Activated CD8-positive, alpha-beta memory T cell treated with anti-CD3 and anti-CD28 coated beads, Interleukin-2, amount 50 U/mL, for 48 hours (primary cell): ENCODE data around the gene MGAT3.

ENCODE experiments used
- DNase-seq: peaks from one replicate; pipeline ENCODE4 v3.0.0-alpha.2; 2020

Gene MGAT3

GRCh38 chr22:39429186-39429585, 27.6 kb upstream of the MGAT3 start:
- no peak for DNase-seq

- DNase-seq = no peak
Measured at GRCh38 chr22:39429916-39430575, 26.8 kb upstream of the MGAT3 start.

DNA sequence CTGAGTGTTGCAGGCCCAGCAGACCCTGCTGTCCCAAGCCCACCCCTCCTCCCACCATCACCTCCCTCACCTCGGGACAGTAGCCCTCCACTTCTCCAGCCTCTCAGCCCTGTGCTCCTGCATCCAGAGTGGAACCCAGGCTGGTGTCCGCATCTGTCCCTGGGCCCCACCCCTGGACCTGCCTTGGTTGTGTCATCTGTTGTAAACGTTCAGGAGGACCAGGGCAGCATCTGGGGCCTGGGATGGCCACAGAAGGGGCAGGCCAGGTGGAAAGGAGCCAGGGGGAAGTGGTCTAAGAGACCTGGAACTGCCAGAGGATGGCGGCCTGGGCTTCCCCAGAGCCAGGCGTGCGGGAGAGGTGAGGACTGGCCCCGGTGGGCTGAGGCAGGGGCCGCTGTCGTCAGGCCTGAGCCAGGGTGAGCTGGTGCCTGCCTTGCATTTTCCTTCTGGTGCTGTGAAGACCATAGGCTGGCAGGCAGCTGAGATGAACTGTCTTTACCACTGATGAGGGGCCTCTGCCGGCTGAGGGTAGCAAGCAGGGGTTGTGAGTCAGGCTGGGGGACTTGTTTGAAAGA, 26.1 kb upstream of the MGAT3 start:
- DNase-seq = no peak

GRCh38 chr22:39431216-39431801, 25.5 kb upstream of the MGAT3 start:
- DNase-seq = no peak

DNA sequence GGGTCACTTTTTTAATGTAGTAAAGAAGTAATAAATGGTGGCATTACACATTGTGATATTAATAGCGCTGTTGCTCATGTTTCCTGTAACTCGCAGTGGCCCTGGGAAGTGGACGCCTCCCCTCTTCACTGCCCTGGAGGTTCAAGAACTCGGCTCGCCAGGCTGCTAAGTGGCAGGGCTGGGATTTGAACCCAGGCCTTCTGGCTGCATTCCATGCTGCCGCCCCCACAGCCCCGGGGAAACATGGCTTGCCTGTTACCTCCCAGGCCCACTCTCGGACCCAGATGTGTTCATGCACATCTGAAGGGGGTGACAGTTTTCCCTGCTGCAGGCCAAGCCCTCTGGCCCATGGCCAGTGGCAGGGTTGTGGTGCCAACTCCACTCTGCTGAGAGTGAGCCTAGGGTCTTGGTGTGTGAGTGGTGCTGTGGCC, 25.0 kb upstream of the MGAT3 start:
- no peak for DNase-seq

GRCh38 chr22:39432361-39432811, 24.4 kb upstream of the MGAT3 start:
- no peak for DNase-seq

- no peak for DNase-seq
Measured at GRCh38 chr22:39433476-39434242, 23.2 kb upstream of the MGAT3 start.

DNA sequence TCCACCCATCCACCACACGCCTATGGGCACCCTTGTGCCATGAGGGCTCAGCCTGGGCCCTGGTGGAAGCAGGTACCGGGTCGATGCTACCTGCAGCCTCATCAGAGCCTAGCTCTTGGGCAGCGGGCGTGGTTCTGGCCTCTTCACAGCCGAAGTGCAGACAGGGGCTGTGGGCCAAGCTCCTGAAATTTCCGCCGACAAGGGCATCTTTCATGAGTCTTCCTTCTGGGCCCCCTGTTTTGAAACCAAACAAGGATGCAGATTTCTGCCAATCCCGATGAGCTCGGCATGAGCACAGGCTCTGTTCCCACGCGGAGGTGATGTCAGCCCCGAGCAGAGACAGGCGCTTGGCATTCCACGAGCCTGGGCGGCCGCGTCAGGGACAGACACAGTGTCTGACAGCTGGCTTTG, 22.6 kb upstream of the MGAT3 start:
- no peak for DNase-seq

DNA sequence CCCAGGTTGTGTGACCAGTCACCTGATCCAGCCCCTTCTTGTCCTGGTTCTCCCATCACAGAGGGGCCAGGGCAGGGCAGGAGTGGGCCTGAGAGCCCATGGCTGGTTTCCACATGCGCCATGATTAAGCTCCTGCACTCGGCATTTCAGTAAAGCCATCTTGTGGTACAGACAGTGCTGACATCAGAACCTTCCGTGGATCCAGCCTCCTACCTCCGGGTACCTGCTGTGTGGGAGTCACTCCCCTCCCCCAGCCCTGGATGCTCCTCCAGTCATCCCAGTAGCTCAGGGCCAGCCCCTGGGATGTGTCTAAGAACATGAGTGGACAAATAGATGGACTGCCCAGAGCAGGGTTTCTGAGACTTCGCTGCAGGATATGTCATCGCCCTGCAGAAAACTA, 22.1 kb upstream of the MGAT3 start:
- DNase-seq = no peak

DNA sequence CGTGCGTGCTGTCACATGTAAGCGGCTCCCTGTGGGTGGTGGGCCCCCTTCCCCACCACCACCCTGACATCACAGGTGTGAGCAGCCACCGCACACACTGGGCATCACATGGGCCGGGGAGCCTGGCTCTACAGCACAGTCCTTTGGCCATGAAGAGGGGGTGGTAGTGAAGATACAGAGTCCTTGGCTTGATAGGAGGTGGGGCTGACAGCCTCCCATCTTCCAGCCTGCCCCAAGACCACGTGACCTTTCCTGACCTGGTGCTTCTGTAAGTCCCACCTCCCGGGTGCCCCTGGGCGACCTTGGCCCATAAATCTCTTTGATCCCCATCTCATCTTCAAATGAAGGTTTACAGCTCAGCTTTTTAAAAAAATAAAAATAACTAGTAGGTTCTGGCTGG, 21.2 kb upstream of the MGAT3 start:
- DNase-seq = no peak

- DNase-seq = no peak
Measured at GRCh38 chr22:39437791-39438704, 18.8 kb upstream of the MGAT3 start.

DNA sequence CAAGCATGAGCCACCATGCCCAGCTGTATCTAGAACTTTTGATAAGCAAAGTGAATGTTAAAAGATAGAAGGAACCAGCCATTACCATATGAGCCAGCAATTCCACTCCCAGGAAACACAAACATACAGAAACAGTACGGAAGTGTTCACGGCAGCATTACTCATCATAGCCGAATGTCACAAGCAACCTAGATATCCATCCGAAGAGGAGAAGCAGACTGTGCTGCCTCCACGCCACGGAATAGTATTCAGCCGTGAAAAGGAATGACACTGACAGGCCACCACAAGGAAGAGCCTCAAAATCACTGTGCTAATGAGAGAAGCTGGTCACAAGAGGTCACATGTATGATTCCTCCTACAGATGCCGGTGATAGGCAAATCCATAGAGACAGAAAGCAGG, 17.6 kb upstream of the MGAT3 start:
- DNase-seq = no peak

DNA sequence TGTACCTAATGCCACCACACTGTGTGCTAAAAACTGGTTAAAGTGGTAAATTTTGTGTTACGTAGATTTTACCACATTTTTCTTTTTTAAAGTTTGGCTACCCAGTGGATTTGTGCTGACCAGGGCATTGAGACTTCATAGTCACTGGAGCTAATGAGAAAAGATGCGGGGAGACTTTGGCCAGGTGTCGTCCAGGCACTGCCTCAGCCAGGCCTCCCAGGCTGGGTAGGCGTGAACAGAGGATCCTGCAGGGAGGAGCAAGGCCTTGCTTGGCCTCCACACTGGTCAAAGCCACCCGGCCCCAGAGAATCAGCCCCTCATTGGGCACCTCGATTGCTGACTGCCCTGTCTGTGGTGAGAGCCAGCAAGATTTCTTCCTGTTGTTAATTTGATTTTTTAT, 13.4 kb upstream of the MGAT3 start:
- no peak for DNase-seq

GRCh38 chr22:39444247-39444800, 12.5 kb upstream of the MGAT3 start:
- no peak for DNase-seq

- DNase-seq = no peak
Measured at GRCh38 chr22:39444937-39445465, 11.8 kb upstream of the MGAT3 start.

- DNase-seq = no peak
Measured at GRCh38 chr22:39445678-39446077, 11.1 kb upstream of the MGAT3 start.

GRCh38 chr22:39446239-39446721, 10.5 kb upstream of the MGAT3 start:
- DNase-seq = no peak

GRCh38 chr22:39448205-39449054, 8.4 kb upstream of the MGAT3 start:
- DNase-seq = no peak

DNA sequence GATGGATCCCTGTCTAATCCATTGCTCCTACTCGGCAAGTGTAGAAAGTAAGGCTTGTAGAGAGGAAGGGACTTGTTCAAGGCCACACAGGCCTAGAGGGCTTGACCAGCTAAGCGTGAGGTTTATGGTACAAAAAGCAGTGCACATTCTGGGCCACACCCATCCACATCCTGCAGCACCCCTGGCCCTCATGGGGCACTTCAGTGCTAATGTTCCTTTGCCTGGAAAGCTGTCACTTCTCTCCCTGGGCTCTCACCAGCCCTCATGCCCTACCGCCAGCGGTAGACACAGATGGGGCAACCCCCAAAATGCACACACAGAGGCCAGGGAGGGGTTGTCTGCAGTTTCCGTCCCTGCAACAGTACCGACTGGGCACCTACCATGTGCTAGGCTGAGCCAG, 7.1 kb upstream of the MGAT3 start:
- no peak for DNase-seq

GRCh38 chr22:39450258-39450955, 6.4 kb upstream of the MGAT3 start:
- DNase-seq = no peak

DNA sequence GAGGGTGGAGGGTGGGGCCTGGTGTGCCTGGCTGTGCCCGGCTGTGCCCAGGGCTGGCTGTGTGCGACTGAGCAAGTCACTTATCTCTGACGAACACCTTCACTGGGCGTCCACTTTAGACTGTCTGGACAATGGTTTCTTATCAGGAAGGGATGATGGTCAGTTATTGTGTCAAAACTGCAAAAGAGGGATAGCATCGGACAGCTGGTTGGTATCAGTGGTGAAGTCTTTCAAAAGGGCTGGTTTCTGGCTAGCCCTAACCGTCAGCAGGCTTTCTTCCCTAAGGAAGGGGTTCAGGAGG, 4.1 kb upstream of the MGAT3 start:
- DNase-seq = no peak
